OCI-LY7 (cell line): ENCODE data around the gene CPLX3. TPM values are rescaled to one million over a fixed set of nuclear protein-coding genes. Genes with fewer than 3 reads are reported as not detected.

Experiments used
- BruUV-seq: library from RNA; stranded (reverse); fragments of 400-500 nt; replicated peaks from 2 replicates; lab custom pipeline; 2021; lab: Mats Ljungman, UMichigan
- CTCF ChIA-PET: fragments of 300-600 bp; sonication (Branson Sonifier 250); formaldehyde crosslinking; loops from one replicate; lab custom pipeline; 2022; ENCODE audit warnings: antibody characterized with exemption; ENCODE audit not compliant: unreplicated experiment; lab: Charles Lee
- POLR2A ChIA-PET: fragments of 300-600 bp; sonication (Branson Sonifier 250); formaldehyde crosslinking; loops from one replicate; lab custom pipeline; 2022; ENCODE audit warnings: antibody characterized with exemption; lab: Charles Lee
- DNase-seq: peaks from one replicate; pipeline ENCODE4 v3.0.0-alpha.2; 2015; ENCODE audit warnings: low spot score
- H2AFZ ChIP-seq: fragments of 200-600 bp; sonication (generic), shearing (Covaris generic); 2 replicates; pipeline ENCODE4 v1.6.1; 2014; ENCODE audit warnings: mild to moderate bottlenecking, antibody characterized with exemption, low read length, moderate library complexity
- H3K27ac ChIP-seq: fragments of 200-600 bp; sonication (generic); 2 replicates; pipeline ENCODE4 v1.5.1; 2014; ENCODE audit warnings: mixed run types, low read depth, mild to moderate bottlenecking, moderate library complexity, low read length, inconsistent platforms; ENCODE audit not compliant: poor library complexity, severe bottlenecking
- H3K36me3 ChIP-seq: fragments of 200-600 bp; sonication (generic); 2 replicates; pipeline ENCODE4 v1.6.1; 2014; ENCODE audit warnings: mild to moderate bottlenecking, antibody characterized with exemption, low read length, moderate library complexity, mixed read lengths; ENCODE audit not compliant: insufficient read depth
- H3K4me1 ChIP-seq: fragments of 200-600 bp; sonication (generic); 2 replicates; pipeline ENCODE4 v1.5.1; 2014; ENCODE audit warnings: mild to moderate bottlenecking, low read length; ENCODE audit not compliant: insufficient read depth, poor library complexity, severe bottlenecking
- H3K4me2 ChIP-seq: fragments of 200-600 bp; sonication (generic); 2 replicates; pipeline ENCODE4 v1.6.1; 2014; ENCODE audit warnings: mild to moderate bottlenecking, low read length
- H3K4me3 ChIP-seq: fragments of 200-600 bp; sonication (generic); 2 replicates; pipeline ENCODE4 v1.5.1; 2014; ENCODE audit warnings: mild to moderate bottlenecking, low read depth, low read length; ENCODE audit not compliant: poor library complexity, severe bottlenecking
- H3K79me2 ChIP-seq: fragments of 200-600 bp; sonication (generic); 2 replicates; pipeline ENCODE4 v1.6.1; 2016; ENCODE audit warnings: low read depth, mild to moderate bottlenecking, low read length, moderate library complexity, mixed read lengths; ENCODE audit not compliant: insufficient read depth
- H3K9me2 ChIP-seq: fragments of 200-600 bp; sonication (generic); 2 replicates; pipeline ENCODE4 v1.6.1; 2016; ENCODE audit warnings: mild to moderate bottlenecking, low read length, mixed read lengths; ENCODE audit not compliant: insufficient read depth
- H3K9me3 ChIP-seq: fragments of 200-600 bp; sonication (generic); 2 replicates; pipeline ENCODE4 v1.6.1; 2014; ENCODE audit warnings: mild to moderate bottlenecking, mixed run types, low read length, mixed read lengths
- H4K20me1 ChIP-seq: fragments of 200-600 bp; sonication (generic); 2 replicates; pipeline ENCODE4 v1.6.1; 2014; ENCODE audit warnings: mild to moderate bottlenecking, antibody characterized with exemption, low read length, moderate library complexity, mixed read lengths; ENCODE audit not compliant: insufficient read depth
- EZH2phosphoT487 ChIP-seq: fragments of 200-600 bp; sonication (generic); IDR thresholded peaks from 2 replicates; pipeline ENCODE4 v1.6.1; 2018; ENCODE audit warnings: low read depth, borderline replicate concordance, mild to moderate bottlenecking, mixed run types, antibody characterized with exemption, low read length, moderate library complexity, mixed read lengths
- intact Hi-C: fragments of 100-400 bp; cut with micrococcal nuclease; formaldehyde crosslinking; loops from one replicate; pipeline ENCODE4 v1.10.0; 2022; ENCODE audit not compliant: unreplicated experiment
- total RNA-seq, 2 experiments: library from RNA; depleted of rRNA in 1 of 2; stranded (reverse); fragments of >200 nt in 1 of 2; shearing (Covaris generic) in 1 of 2; gene quantifications; 2 replicates each; pipeline ENCODE4 v1.2.3, GENCODE V29; 2014 to 2022
- TF ChIP-seq, protein P1 (sequence below): fragments of 200-600 bp; sonication (generic); conservative IDR thresholded peaks from 2 replicates; pipeline ENCODE4 v1.5.1; 2014; ENCODE audit warnings: mild to moderate bottlenecking, antibody characterized with exemption, low read length, moderate library complexity, mixed read lengths

Gene CPLX3
- total RNA-seq, 2 experiments from 2014 or later = 0.35 to 1.5 TPM

DNA sequence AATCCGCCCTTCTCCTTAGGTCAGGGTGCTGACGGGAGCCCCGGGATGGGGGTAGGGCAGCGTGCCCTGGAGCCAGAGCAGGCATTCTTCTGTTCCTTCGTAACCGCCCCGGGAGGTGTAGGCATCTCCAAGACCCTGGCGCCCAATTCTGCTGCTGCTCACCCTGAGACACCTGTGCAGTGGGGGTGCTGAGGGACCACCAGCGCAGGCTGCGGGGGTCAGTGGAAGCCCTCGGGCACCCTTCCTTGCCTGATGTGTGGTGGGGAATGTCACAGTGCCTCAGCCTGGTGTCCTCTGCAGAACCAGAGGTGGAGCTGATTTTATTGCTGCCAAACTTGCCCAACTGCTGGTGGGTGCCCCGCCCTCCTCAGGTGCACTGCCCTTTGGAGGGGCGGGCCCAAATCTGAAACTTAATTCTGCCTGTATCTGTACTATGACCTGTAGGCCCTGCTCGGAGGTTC lies 37.2 kb upstream of the CPLX3 start:
- Histone ChIP-seq H3K36me3 (peaks cover 80% of the 10 kb centered on the region), H2AFZ (no peak overlapping the region), H3K27ac (peak overlapping the region; percentile 99), H3K4me2 (peak overlapping the region; percentile 92), H3K4me1 (peaks cover 97% of the 10 kb centered on the region), H3K79me2 (peaks cover 92% of the 10 kb centered on the region), H3K9me3 (no peaks in the 10 kb centered on the region), H4K20me1 (peaks cover 30% of the 10 kb centered on the region; the same call in 1 of the 2 replicates), H3K4me3 (peak overlapping the region; percentile 97), H3K9me2 (no peaks in the 10 kb centered on the region)
- TF ChIP-seq, protein P1, sequence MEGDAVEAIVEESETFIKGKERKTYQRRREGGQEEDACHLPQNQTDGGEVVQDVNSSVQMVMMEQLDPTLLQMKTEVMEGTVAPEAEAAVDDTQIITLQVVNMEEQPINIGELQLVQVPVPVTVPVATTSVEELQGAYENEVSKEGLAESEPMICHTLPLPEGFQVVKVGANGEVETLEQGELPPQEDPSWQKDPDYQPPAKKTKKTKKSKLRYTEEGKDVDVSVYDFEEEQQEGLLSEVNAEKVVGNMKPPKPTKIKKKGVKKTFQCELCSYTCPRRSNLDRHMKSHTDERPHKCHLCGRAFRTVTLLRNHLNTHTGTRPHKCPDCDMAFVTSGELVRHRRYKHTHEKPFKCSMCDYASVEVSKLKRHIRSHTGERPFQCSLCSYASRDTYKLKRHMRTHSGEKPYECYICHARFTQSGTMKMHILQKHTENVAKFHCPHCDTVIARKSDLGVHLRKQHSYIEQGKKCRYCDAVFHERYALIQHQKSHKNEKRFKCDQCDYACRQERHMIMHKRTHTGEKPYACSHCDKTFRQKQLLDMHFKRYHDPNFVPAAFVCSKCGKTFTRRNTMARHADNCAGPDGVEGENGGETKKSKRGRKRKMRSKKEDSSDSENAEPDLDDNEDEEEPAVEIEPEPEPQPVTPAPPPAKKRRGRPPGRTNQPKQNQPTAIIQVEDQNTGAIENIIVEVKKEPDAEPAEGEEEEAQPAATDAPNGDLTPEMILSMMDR = no peak
- no peak for TF ChIP-seq EZH2phosphoT487
- no TSS peak for BruUV-seq
- intact Hi-C loops = loop anchor here (5.0 kb wide), 2 partner anchors 218 to 663 kb away; partner anchors contain the start of gene SIN3A
- POLR2A ChIA-PET = interaction anchor here (2.5 to 11.8 kb wide), 2 partner anchors 8 to 13 kb away, joined by 16 to 221 read pairs; partner anchors contain the start of gene CSK
- DNase-seq = peak; percentile 72
- CTCF ChIA-PET = interaction anchor here (0.5 to 0.9 kb wide), 2 partner anchors 10 to 15 kb away, joined by 3 read pairs; no protein-coding TSS in a partner anchor

DNA sequence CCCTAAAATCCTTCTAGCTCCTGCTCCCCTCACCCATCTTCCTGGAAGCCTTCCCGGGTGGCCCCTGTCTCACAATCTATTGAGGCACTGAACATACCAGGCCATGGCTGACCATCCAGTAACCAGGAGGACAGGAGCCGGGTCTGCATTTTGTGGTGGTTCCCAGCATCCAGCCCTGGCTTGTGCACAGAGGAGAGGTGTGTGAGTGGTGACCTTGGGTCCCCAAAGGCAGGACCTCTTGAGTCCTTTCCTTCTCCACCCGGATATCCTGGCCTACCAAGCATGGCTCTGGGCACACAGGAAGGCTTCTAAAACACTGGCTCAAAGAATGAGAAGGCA lies 36.7 kb upstream of the CPLX3 start:
- POLR2A ChIA-PET = interaction anchor here (1.0 to 11.8 kb wide), 2 partner anchors 8 to 13 kb away, joined by 3 to 221 read pairs; partner anchors contain the start of gene CSK
- peak overlapping the region; percentile 99 for H3K27ac ChIP-seq
- BruUV-seq = no TSS peak
- peak overlapping the region; percentile 97 for H3K4me3 ChIP-seq
- peaks cover 34% of the 10 kb centered on the region; the same call in 1 of the 2 replicates for H4K20me1 ChIP-seq
- H3K4me1 ChIP-seq = peaks cover 97% of the 10 kb centered on the region
- H3K79me2 ChIP-seq = peaks cover 92% of the 10 kb centered on the region
- no peak for DNase-seq
- intact Hi-C loops = loop anchor here (1.0 to 5.0 kb wide), 3 partner anchors 8 to 663 kb away; partner anchors contain the start of gene SIN3A
- no peak overlapping the region for H2AFZ ChIP-seq
- peaks cover 81% of the 10 kb centered on the region for H3K36me3 ChIP-seq
- TF ChIP-seq, protein P1 = no peak
- no peak for TF ChIP-seq EZH2phosphoT487
- no peaks in the 10 kb centered on the region for H3K9me3 ChIP-seq
- CTCF ChIA-PET = interaction anchor here (0.5 to 0.9 kb wide), 2 partner anchors 11 to 15 kb away, joined by 3 read pairs; no protein-coding TSS in a partner anchor
- H3K4me2 ChIP-seq = peak overlapping the region; percentile 92
- H3K9me2 ChIP-seq = no peaks in the 10 kb centered on the region
